ENCODE measurements around the gene IGSF21.

The IGSF21 gene

GRCh38 chr1:18119771-18120377 lies 12.3 kb downstream of the IGSF21 start:
- DNase-seq (ENCODE audit: low spot score), result no peak

- DNase-seq (ENCODE audit: low spot score), result no peak
Measured at GRCh38 chr1:18120638-18121037, 13.0 kb downstream of the IGSF21 start.

- no peak for DNase-seq (ENCODE audit: low spot score)
Measured at GRCh38 chr1:18121072-18121820, 13.6 kb downstream of the IGSF21 start.

- DNase-seq (ENCODE audit: low spot score), result no peak
Measured at GRCh38 chr1:18123467-18123992, 15.9 kb downstream of the IGSF21 start.

- no peak for DNase-seq (ENCODE audit: low spot score)
Measured at GRCh38 chr1:18124977-18125376, 17.4 kb downstream of the IGSF21 start.

- no peak for DNase-seq (ENCODE audit: low spot score)
Measured at GRCh38 chr1:18126616-18127015, 19.0 kb downstream of the IGSF21 start.

GRCh38 chr1:18128298-18128697 lies 20.7 kb downstream of the IGSF21 start:
- no peak for DNase-seq (ENCODE audit: low spot score)

- no peak for DNase-seq (ENCODE audit: low spot score)
Measured at GRCh38 chr1:18130356-18130755, 22.8 kb downstream of the IGSF21 start.

GRCh38 chr1:18132022-18132710 lies 24.6 kb downstream of the IGSF21 start:
- no peak for DNase-seq (ENCODE audit: low spot score)

- DNase-seq (ENCODE audit: low spot score), result no peak
Measured at GRCh38 chr1:18132711-18133541, 25.3 kb downstream of the IGSF21 start.

GRCh38 chr1:18134324-18135046 lies 26.9 kb downstream of the IGSF21 start:
- DNase-seq (ENCODE audit: low spot score), result no peak

- no peak for DNase-seq (ENCODE audit: low spot score)
Measured at GRCh38 chr1:18137759-18138345, 30.3 kb downstream of the IGSF21 start.

GRCh38 chr1:18139198-18139981 lies 31.8 kb downstream of the IGSF21 start:
- DNase-seq (ENCODE audit: low spot score), result no peak

GRCh38 chr1:18140411-18140810 lies 32.8 kb downstream of the IGSF21 start:
- no peak for DNase-seq (ENCODE audit: low spot score)

GRCh38 chr1:18141661-18142060 lies 34.1 kb downstream of the IGSF21 start:
- no peak for DNase-seq (ENCODE audit: low spot score)

- no peak for DNase-seq (ENCODE audit: low spot score)
Measured at GRCh38 chr1:18142471-18142870, 34.9 kb downstream of the IGSF21 start.

- no peak for DNase-seq (ENCODE audit: low spot score)
Measured at GRCh38 chr1:18142969-18143368, 35.4 kb downstream of the IGSF21 start.

GRCh38 chr1:18144062-18144461 lies 36.5 kb downstream of the IGSF21 start:
- DNase-seq (ENCODE audit: low spot score), result no peak

GRCh38 chr1:18144916-18145647 lies 37.5 kb downstream of the IGSF21 start:
- DNase-seq (ENCODE audit: low spot score), result peak; percentile 23

All from kidney tubule cell (primary cell).